Measurements from ENCODE around the gene RAP2A.
A peak's percentile ranks its signal among the peaks of the same experiment; 100 is the strongest.

Gene RAP2A

DNA sequence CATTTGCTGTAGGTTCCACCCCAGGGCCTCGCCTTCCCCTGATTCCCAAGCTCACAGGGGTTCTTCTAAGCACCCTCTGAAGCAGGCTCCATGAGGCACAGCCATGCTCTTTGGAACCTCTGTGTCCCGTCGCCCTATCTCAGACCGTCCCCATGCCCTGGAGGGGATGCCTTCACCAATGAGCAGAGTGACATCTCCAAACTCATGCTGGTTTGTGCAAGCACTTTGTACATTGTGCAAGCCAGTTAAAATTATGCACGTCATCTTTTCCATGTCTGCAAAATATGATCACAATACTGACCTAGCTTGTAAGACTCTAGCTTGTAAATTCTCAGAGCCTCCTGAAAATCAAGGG lies 46.5 kb upstream of the RAP2A start:
- H3K27me3 Mint-ChIP-seq (ENCODE audit: low read depth) = no peaks in the 10 kb centered on the region
- no peak overlapping the region for H3K27ac Mint-ChIP-seq
- TF ChIP-seq, protein P1, sequence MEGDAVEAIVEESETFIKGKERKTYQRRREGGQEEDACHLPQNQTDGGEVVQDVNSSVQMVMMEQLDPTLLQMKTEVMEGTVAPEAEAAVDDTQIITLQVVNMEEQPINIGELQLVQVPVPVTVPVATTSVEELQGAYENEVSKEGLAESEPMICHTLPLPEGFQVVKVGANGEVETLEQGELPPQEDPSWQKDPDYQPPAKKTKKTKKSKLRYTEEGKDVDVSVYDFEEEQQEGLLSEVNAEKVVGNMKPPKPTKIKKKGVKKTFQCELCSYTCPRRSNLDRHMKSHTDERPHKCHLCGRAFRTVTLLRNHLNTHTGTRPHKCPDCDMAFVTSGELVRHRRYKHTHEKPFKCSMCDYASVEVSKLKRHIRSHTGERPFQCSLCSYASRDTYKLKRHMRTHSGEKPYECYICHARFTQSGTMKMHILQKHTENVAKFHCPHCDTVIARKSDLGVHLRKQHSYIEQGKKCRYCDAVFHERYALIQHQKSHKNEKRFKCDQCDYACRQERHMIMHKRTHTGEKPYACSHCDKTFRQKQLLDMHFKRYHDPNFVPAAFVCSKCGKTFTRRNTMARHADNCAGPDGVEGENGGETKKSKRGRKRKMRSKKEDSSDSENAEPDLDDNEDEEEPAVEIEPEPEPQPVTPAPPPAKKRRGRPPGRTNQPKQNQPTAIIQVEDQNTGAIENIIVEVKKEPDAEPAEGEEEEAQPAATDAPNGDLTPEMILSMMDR (IDR thresholded peaks at IDR 0.05; ENCODE audit: unreplicated experiment in 3 of 3) = no peak
- H3K36me3 Mint-ChIP-seq (ENCODE audit: low read depth) = peaks cover 46% of the 10 kb centered on the region
- H3K4me1 Mint-ChIP-seq = peaks cover 5% of the 10 kb centered on the region
- no peaks in the 10 kb centered on the region for H3K9me3 Mint-ChIP-seq
- no peak overlapping the region for H3K4me3 Mint-ChIP-seq

DNA sequence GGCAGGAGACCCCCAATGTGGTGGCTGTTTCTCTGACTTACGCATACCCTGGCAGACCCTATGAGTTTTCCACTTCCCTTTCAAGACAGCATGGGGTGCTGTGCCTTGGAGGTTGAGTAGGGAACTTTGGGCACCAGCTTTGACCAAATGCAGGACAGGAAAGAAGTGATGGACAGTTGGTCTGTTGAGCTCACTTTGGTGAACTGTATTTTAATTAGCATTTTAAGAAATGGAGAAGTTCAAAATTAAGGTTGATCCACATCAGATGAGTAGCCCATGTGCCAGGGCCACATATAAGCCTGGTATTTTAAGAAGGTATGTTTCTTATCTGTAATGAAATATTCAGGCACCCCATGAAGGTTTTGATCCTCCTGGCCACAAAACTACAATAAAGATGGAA lies 46.1 kb upstream of the RAP2A start:
- peaks cover 5% of the 10 kb centered on the region for H3K4me1 Mint-ChIP-seq

DNA sequence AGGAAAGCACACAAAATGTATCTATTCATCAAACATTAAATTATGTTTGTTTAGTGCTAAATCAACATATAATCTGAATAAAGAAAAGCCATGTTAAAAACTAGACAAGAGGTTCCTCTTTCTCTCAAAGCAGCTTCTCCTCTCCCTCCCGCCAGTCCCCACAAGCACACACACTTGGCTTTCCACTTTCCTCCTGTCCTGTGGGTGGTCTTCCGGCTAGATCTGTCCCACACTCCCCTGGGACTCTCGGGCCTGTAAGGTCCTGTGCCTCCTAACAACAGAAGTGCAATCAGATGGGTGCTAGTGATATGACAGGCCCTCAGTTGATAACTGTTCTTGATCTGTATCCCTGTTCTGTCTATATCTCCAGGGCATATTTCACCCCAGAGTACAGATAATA lies 45.6 kb upstream of the RAP2A start:
- H3K36me3 Mint-ChIP-seq (ENCODE audit: low read depth) = peaks cover 38% of the 10 kb centered on the region
- TF ChIP-seq, protein P1 (IDR thresholded peaks at IDR 0.05; ENCODE audit: unreplicated experiment in 3 of 3) = no peak
- H3K4me1 Mint-ChIP-seq = peaks cover 5% of the 10 kb centered on the region
- H3K27me3 Mint-ChIP-seq (ENCODE audit: low read depth) = no peaks in the 10 kb centered on the region
- H3K4me3 Mint-ChIP-seq = no peak overlapping the region
- no peak overlapping the region for H3K27ac Mint-ChIP-seq
- H3K9me3 Mint-ChIP-seq = no peaks in the 10 kb centered on the region

More for the DNA sequence above, 46.1 kb upstream of the RAP2A start:
- H3K27me3 Mint-ChIP-seq (ENCODE audit: low read depth) = no peaks in the 10 kb centered on the region
- no peaks in the 10 kb centered on the region for H3K9me3 Mint-ChIP-seq
- H3K27ac Mint-ChIP-seq = no peak overlapping the region
- H3K4me3 Mint-ChIP-seq = no peak overlapping the region
- H3K36me3 Mint-ChIP-seq (ENCODE audit: low read depth) = peaks cover 41% of the 10 kb centered on the region
- TF ChIP-seq, protein P1 (IDR thresholded peaks at IDR 0.05; ENCODE audit: unreplicated experiment in 3 of 3) = no peak

DNA sequence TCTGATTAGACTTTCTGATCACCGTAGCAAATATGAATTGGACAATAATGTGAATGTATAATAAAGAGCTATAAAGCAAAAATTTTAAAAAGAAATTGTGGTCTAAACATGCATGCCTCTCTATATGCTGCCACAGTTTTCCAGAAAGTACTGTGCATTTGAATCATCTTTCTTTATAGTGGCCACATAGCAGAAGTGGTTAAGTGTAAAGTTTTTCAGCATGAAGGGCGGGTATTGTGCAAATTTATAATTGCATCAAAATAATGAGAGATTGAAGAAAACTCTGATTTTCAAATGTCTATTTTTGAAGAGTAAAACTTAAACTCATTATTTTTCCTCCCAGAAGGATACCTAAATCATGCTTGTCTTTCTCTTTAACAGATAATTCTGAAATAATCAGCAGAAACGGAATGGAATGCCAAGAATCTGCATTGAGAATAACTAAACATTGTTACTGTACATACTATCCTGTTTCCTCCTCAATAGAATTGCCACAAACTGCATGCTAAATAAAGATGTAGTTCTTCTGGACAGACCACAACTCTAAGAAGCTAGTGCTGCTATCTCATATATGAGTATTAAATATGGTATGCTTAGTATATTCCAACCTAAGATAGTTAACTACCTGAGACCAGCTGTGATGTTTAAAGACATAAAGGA lies 42.9 kb upstream of the RAP2A start:
- TF ChIP-seq, protein P1 (IDR thresholded peaks at IDR 0.05; ENCODE audit: unreplicated experiment in 3 of 3) = no peak
- Mint-ChIP-seq H3K4me1 (peaks cover 5% of the 10 kb centered on the region), H3K9me3 (no peaks in the 10 kb centered on the region), H3K27me3 (ENCODE audit: low read depth) (no peaks in the 10 kb centered on the region), H3K4me3 (no peak overlapping the region), H3K36me3 (ENCODE audit: low read depth) (peaks cover 31% of the 10 kb centered on the region), H3K27ac (peak overlapping the region in 1 of 3 experiments; percentile 66)

DNA sequence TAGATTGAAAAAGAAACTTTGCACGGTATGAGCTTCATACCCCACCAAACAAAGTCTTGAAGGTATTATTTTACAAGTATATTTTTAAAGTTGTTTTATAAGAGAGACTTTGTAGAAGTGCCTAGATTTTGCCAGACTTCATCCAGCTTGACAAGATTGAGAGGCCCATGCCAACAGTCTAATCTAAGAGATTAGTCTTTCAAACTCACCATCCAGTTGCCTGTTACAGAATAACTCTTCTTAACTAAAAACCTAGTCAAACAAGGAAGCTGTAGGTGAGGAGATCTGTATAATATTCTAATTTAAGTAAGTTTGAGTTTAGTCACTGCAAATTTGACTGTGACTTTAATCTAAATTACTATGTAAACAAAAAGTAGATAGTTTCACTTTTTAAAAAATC lies 41.9 kb upstream of the RAP2A start:
- Mint-ChIP-seq H3K36me3 (ENCODE audit: low read depth) (peaks cover 22% of the 10 kb centered on the region), H3K27me3 (ENCODE audit: low read depth) (no peaks in the 10 kb centered on the region), H3K27ac (peak overlapping the region in 1 of 3 experiments; percentile 66), H3K4me3 (no peak overlapping the region), H3K9me3 (no peaks in the 10 kb centered on the region), H3K4me1 (peaks cover 5% of the 10 kb centered on the region)
- TF ChIP-seq, protein P1 (IDR thresholded peaks at IDR 0.05; ENCODE audit: unreplicated experiment in 3 of 3) = no peak

DNA sequence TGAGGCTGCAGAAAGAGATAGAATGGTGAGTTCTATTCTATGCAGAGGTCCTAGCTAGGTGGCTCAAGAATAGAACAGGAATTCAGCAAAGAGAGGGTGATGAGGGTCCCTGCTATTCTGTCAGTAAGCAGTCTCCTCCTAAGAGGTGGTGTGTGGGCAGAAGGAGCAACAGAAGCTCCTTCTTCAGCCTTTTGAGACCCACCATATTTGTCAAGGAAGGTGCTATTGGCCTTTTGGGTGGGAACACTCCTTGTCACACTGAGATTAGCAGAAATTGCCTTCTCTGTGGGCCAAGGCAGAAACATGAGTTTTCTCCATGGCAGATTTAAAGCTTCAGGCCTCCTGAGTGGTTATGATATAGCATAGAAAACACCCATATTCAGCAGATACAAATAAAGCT lies 39.4 kb upstream of the RAP2A start:
- TF ChIP-seq, protein P1 (IDR thresholded peaks at IDR 0.05; ENCODE audit: unreplicated experiment in 3 of 3) = no peak
- H3K36me3 Mint-ChIP-seq (ENCODE audit: low read depth) = peaks cover 8% of the 10 kb centered on the region
- no peak overlapping the region for H3K27ac Mint-ChIP-seq

More for the DNA sequence above, 39.4 kb upstream of the RAP2A start:
- no peaks in the 10 kb centered on the region for H3K9me3 Mint-ChIP-seq
- no peak overlapping the region for H3K4me3 Mint-ChIP-seq
- H3K27me3 Mint-ChIP-seq (ENCODE audit: low read depth) = no peaks in the 10 kb centered on the region
- peaks cover 5% of the 10 kb centered on the region for H3K4me1 Mint-ChIP-seq

All from nephron (organoid).